ENCODE results near the gene SVOP.

- TF ChIP-seq CTCF (conservative IDR thresholded peaks at IDR 0.05; ENCODE audit: low read length) (no peak), EZH2phosphoT487 (IDR thresholded peaks at IDR 0.05; ENCODE audit: borderline replicate concordance) (no peak)
These were observed 32.7 kb upstream of the SVOP start for GRCh38 chr12:109053382-109054123.
